Epithelial cell of esophagus (primary cell): ENCODE results near the gene PRKAG1.

Experiments
- DNase-seq: peaks from one replicate; pipeline ENCODE4 v3.0.0; 2010; ENCODE audit warnings: low read depth
- H3K4me3 ChIP-seq: 2 replicates; pipeline ENCODE4 v1.5.1; 2011; ENCODE audit warnings: mild to moderate bottlenecking, low read length, control low read depth
- TF ChIP-seq, protein P1 (sequence below): IDR thresholded peaks from 2 replicates; pipeline ENCODE4 v1.5.1; 2011; ENCODE audit warnings: low read depth, mild to moderate bottlenecking, low read length, control low read depth, inconsistent platforms; ENCODE audit not compliant: insufficient read depth; ENCODE audit errors: missing control alignments

PRKAG1 gene

DNA sequence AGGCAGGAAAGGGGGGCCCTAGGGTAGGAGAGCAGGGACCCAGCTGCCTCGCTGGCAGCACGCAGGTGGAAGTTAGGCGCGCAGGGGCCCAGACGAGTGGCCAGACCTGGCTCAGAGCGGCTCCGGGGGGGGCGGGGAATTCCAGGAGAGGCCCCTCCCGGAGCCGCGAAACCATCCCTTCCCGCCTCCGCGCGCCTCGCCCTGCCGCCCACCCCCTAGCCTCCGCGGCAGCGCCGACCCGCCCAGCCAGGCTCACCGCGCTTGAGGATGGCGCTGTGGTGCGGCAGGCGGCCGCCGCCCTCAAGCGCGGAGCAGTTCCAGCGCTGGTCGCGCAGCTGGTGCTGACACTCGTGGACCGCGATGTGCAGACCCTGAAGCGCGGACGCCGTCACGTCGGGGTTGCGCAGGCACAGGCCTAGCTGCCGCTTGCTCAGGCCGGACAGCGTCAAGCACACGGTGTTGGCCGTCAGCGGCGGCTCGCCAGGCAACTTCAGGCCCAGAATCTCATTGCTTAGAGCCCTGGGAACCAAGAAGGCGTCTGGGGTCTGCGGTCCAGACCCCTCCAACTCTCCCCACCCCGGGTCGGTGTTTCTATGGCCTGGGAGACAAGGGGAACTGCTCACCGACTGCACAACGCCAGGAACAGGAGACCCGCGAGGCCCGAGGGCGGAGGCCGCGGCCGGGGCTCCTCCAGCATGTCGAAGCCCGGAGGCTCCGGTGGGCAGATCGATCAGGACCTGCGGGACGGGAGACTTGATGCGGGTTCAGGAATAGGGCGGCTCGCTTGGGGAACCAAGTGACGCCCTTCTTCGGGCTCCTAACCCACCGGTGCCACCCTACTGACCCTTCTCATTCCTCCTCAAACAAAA, 48.5 kb downstream of the PRKAG1 start:
- no peak for DNase-seq
- no peak overlapping the region for H3K4me3 ChIP-seq
- TF ChIP-seq, protein P1, sequence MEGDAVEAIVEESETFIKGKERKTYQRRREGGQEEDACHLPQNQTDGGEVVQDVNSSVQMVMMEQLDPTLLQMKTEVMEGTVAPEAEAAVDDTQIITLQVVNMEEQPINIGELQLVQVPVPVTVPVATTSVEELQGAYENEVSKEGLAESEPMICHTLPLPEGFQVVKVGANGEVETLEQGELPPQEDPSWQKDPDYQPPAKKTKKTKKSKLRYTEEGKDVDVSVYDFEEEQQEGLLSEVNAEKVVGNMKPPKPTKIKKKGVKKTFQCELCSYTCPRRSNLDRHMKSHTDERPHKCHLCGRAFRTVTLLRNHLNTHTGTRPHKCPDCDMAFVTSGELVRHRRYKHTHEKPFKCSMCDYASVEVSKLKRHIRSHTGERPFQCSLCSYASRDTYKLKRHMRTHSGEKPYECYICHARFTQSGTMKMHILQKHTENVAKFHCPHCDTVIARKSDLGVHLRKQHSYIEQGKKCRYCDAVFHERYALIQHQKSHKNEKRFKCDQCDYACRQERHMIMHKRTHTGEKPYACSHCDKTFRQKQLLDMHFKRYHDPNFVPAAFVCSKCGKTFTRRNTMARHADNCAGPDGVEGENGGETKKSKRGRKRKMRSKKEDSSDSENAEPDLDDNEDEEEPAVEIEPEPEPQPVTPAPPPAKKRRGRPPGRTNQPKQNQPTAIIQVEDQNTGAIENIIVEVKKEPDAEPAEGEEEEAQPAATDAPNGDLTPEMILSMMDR, result no peak

DNA sequence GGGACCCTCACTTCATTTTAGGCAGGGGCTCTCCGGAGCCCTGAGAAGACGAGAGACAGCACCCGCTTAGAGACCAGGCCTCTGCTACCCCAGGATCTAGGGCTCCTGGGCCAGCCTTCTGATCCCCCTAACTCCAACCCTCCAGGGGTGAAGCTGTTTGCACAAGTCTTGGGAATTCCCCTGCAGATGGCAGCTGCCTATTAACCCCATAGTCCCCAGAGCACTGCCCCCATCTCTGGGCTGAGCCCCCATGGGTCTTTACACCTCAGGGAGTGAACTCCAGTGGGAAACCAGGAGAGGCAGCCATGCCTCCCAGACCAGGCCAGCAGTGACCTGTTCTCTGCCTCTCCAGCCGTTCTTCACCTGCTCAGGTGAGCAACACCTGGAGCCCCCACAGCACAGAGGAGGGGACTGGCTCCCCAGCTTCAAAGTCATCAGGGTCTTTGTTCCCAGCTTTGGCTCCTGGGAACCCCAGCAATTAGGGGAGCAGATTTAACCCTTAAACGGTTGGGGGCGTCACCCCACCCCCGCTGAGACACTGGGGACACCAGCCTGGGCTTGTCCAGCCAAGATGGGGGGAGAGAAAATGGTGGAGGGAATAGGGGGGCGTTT, 49.3 kb downstream of the PRKAG1 start:
- TF ChIP-seq, protein P1, result no peak
- no peak overlapping the region for H3K4me3 ChIP-seq

DNA sequence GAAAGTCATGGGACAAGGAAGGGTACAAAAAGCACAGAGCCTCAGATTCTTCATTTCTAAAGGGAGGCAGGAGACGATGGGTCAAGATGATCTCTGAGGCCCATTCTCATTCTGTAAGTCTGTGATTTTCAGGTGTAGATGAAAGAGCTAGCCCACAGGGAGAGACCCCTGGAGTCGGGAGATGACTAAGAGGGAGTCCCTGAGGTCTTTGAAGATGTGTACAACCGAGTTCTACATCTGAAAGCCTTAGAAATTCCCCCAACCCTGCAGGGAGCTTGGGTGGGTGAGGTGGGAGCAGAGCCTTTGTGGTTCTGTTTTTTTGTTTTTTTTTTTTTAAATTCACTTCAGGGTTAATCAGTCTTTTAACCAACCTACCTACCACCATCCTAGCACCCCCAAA, 50.1 kb downstream of the PRKAG1 start:
- H3K4me3 ChIP-seq, result no peak overlapping the region
- no peak for DNase-seq
- TF ChIP-seq, protein P1, result no peak

More for the DNA sequence above, 49.3 kb downstream of the PRKAG1 start:
- DNase-seq, result no peak

DNA sequence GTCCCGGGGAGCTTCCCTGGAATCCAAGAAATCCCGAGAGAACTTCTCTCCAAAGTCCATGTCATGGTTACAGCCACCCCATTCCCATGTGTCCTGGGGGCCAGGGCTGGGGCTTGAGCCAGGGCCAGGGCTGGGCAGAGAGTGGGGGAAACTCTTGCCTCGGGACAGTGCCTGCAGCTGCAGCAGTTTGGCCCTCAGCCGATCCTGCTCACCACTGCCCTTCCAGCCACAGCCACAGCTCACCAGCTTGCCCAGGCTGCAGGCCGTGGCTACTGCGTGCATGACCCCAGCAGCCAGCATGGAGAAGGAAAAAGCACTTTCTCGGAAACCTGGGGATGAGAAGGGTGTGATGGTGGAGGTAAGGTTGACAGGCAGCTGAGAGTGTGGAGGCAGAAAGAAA, 50.6 kb downstream of the PRKAG1 start:
- no peak overlapping the region for H3K4me3 ChIP-seq
- no peak for DNase-seq
- TF ChIP-seq, protein P1, result no peak

DNA sequence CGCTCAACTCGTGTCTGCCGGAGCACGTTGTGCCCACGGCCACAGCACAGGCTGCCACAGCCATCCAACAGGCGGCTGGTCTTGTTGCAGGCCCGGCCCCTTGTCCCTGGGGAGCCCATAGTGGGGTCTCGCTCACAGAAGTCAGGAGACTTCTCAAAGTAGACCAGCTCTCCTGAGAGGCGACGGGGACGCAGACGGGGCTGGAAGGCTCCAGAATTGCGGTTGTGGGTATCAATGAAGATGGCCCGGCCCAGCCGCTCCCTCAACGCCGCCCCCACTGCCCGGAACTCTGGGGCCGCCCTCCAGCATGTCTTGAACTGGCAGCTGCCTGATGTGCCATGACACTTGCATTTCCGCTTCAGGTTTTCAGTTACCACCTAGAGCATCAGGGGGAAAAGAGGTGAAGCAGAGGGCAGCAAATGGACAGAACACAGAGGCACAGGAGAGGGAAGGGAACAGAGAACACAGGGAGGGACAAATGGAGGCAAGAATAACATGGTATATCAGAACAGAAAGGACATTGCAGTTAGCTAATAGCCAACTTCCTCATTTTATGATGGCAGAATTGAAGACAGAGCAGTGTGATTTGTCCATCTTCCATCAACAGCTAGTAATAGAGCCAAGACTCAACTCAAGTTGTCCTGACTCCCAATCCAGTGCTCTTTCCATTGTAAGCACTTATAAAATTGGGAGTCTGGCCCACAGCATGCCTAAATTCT, 52.2 kb downstream of the PRKAG1 start:
- TF ChIP-seq, protein P1, result no peak
- H3K4me3 ChIP-seq, result no peak overlapping the region
- no peak for DNase-seq

DNA sequence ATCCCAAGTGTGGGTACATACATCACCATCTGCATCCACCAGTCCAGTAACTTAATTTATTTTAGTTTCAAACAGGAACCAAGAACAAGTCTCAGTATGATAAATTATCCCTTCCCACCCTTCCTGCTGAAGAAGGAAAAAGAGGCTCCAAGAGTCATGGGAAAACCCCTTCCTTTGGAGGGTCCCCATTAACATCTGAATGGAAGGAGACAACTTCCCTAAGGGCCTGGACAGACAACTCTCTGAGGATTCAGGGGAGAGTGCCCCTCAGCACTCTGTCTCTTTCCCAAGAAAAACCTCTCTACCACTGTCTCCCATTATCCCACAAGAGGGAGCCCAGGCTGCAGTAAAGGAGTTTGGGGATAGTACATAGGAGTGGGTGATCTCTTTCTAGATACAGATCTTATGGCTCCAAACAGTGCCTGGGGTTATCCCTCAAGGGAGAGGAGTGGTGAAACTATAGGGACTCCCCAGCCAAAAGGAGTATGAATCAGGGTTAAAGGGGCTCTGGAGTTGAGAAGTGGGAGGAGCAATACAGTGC, 53.2 kb downstream of the PRKAG1 start:
- TF ChIP-seq, protein P1, result peak; percentile 58
- no peak for DNase-seq

More for the DNA sequence above, 53.2 kb downstream of the PRKAG1 start:
- H3K4me3 ChIP-seq, result no peak overlapping the region
